Measurements from ENCODE around the gene GPC4. TPM values are rescaled to one million over a fixed set of nuclear protein-coding genes. Genes with fewer than 3 reads are reported as not detected.

Gene GPC4
- 2.8 TPM for total RNA-seq

DNA sequence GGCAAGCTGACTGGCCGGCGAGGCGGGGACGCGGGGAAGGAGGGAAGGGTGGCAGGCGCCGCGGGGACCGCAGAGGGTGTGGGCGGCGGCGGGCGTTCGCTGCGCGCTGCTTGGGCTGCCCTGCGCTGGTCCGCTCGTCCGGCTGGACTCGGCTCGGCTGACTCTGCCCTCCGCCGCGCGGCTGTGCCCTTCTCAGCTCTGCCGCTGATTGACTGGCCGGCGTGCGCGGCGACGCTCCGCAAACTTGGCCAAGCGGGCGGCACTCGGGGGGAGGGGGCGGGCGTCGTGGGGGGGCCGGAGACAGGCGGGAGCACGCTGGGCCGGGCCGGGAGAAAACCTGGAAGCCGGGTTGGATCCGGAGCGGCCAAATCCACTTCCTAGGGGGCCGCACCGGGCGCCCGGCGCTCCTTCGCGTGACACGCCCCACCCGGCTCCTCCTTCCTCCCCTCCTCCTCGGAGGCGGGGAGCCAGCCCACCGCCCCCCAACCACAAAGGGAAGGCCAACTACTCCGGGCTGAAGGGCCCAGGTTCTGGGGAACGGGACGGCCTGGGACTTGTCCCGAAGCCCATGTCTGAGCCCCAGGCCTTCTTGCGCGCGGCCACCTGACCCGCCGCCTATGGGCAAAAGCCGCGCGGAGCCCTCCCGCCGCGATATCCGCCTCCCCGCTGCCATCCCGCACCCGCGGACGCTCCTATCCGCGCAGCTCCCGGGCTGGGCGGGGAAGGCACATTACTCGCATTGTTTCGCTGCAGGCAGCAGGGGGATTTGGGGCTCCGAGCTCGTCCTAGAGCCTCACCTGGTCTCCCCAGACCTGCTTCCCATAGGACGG lies at the start of gene GPC4:
Gene GPC4, minus strand, starts transcription at position 214 of the 830 bp plus-strand sequence. CDS start 524 bp downstream, outside the sequence.

Other genes with a start within 250 kb of the GPC4 start
- gene TFDP3, start 197.1 kb downstream of the GPC4 start, total RNA-seq, result not detected